H1 (cell line): ENCODE measurements around the gene SGMS1.

ENCODE experiments used
- EZH2 ChIP-seq: fragments of 200-600 bp; sonication (generic); IDR thresholded peaks from 2 replicates; pipeline ENCODE4 v1.7.1; 2012; ENCODE audit warnings: low read depth, mild to moderate bottlenecking, moderate library complexity, low read length, inconsistent platforms; ENCODE audit not compliant: severe bottlenecking
- RXRA ChIP-seq: IDR thresholded peaks from 2 replicates; pipeline ENCODE4 v1.6.1; 2011; ENCODE audit warnings: low read depth, mild to moderate bottlenecking, low read length, moderate library complexity; ENCODE audit not compliant: insufficient read depth
- YY1 ChIP-seq: IDR thresholded peaks from 2 replicates; pipeline ENCODE4 v1.6.1; 2011; ENCODE audit warnings: low read depth, mild to moderate bottlenecking, low read length

GRCh38 chr10:50536617-50537240 is 87.0 kb downstream of the SGMS1 start:
- TF ChIP-seq RXRA (no peak), EZH2 (no peak), YY1 (no peak)
